ENCODE measurements around the gene KPNB1.

The KPNB1 gene

DNA sequence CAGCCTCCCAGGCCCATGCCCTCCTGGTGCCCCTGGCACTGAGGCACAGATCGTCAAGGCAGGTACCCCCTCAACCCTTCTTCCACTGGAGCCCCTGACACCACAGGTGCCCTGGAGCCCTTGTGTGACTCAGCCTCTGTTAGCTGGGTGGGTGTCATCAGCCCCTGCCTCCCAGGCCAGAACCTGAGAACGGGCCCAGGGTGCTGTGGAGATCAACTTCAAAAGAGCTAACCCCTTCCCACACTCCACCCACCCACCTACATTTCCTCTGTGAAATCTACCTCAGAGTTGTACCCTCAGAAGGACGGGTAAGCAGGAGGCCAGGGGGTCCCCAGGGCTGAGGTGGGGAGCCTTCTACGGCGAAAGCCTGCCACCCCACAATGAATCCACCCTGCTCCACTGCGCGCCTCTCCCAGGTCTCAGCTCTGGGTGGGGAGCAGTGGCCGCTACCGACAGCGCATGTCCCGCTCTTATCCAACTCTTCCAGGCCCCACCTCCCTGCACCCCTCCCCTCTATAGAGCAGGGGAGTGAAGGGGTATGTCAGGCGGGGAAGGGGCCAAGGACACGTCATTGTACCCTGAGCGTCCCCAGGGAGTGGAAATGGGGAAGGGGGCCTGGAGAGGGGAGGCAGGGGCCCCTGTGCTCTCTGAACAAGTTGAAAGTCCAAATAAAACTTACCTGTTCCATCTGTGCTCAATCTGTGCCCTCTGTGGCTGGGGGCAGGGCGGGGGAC is 61.8 kb downstream of the KPNB1 start:
- DNase-seq (ENCODE audit: low read depth) = no peak

DNA sequence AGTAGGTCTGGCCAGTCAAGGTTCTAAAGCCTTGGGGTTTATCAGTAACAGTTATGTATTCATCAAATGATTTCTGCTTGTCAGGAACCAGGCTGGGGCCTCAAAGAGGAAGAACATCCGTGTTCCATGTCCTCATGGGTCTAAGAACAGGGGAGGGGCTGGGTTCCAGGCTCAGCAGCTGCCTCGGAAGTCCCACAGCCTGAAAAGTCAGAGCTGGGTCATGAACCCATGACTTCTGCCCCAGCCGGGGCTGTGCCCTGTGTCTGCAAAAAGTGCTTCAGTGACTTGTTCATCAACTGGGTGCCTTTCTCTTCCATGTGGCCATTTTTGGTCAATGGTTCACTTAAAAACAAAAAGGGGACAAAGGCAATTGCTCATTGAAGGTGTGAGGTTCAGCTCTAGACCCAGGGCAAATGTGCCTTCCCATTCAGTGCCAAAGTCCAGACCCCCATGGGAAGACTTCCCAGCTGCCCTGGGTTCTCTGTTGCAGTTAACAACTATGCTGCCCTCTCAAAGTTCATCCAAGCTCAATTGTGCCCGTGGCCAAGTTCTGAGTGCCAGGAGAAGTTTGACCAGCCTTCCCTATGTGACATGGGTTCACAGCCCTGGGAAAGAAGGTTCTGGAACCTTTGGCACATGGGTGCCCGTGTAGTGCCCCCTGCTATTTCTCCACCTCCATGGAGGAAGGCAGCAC is 62.8 kb downstream of the KPNB1 start:
- no peak for DNase-seq (ENCODE audit: low read depth)

DNA sequence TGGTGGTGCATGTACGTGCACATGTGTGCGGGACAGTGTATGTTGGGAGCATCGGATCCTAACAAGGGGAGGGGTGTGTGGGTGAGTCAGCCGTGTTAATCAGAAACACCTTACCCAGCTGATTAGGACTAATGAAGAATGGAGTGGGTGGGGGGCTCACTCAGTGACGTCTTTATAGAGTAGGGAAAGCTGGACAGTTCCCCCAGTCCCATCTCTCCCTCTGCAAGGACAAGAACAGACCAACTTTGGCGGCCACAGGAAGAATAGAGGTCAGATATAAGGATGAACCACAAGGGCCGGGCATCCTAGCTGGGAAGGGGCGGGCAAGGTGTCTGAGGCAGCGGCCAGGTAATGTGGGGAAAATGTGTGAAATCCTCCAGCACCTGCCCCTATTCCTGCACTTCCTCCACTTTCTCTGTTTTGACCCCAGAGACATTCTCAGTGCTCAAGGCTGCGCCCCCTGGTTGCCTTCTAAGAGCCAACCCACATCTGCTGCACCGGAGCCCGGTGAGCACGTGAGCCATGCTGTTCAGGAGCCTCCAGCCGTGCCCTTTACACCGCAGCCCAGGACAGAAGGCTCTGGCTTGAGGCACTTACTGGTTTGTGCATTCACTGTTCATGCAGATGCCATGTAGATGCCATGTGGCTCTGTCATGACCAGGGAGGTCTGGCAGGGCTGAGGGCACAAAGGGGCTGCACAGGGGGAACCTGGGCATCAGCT is 64.4 kb downstream of the KPNB1 start:
- DNase-seq (ENCODE audit: low read depth) = no peak

DNA sequence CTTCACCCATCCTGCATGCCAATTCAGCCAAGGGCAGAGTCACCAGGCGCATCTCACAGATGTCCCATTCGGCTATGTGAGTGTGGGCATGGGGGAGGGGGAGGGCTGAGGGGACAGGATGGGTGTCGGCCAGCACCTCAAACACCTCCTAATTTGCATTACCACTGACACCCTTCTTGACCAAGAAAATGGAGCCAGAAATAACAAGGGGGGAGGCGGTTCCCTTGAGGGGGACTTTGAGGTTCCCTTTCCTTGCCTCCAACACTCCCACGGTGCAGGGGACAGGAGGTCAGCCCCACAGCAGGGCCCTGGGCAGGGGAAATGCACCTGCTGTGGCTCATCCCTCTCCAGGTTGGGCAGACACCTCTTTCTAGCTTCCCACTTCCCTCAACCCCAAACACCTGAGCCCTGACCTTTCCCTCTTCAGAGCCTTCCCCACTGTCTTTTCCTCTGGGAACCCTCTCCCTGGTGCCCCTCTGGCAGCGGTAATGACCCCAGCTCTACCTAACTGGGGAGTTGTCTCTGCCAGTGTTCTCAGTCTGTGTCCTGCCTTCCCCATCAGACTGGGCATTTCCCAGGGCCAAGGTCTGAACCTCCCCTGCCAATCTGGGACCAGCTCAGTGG is 65.2 kb downstream of the KPNB1 start:
- DNase-seq (ENCODE audit: low read depth) = no peak

DNA sequence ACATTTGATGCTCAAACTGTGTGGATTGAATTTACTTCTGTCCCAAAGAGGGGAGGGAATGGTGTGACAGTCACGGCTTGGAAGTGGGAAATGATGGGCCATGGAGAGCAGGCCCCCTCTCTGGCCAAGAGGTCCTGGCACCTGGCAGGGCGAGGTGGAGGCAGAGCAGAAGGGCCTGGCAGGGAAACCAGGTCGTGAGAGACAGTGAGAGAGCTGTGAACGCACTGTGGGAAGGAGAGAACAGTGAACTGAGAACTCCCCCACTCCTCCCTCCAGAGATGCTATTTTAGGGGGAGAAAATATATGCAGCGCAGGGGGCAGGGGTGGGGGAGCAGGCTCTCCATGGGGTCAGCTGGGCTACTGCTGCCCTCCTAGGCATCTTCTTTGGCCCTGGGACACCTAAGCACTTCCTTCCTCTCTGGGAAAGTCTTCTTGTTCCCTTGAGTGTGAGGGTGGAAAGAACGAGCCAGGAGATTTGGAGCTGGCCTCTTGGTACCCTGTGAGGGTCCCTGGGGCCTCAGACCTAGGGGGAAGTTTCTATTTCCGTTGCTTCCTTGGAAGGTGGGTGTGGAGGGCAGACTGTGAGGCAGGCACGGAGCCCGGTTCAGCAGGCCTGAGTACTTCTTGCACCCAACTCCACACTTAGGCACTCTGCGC is 66.1 kb downstream of the KPNB1 start:
- DNase-seq (ENCODE audit: low read depth) = no peak

DNA sequence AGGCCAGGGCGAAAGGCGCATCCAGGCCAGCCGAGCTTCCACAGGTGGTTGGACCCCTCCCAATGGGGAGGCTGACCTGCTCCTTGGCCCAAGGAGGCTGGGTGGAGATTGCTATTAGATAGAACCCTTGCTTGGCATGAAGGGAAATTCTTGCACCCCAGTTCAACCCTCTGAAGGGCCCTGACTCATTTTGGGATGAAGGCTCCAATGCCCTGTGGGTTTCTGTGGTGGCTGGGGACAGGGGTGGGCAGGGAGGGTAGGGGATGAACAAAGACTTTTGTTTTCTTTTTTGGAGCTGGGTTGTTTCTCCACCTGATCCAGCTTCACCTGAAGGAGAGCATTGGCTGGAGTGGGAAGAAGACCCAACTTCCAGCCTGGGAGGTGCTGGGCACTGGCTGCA is 66.7 kb downstream of the KPNB1 start:
- no peak for DNase-seq (ENCODE audit: low read depth)

DNA sequence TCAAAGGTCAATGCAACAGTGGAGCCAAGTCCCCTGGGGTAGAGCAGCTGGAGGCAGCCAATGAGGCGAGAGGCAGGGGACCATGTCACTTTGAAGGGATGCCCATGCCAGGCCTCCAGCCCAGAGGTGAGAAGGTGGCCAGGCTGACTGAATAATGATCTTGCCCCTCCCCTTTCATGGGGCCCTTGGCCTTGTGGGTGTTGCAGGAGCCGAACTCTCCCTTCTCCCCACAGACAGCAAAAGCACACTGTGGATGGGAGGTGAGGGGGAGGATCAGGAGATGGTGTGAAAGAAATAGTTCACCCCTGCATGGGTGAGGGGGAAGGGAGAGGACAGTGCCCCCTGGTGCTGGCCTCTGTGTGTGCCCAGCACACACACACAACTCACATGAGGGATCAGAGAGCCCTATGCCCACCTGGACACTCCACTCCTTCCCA is 67.6 kb downstream of the KPNB1 start:
- DNase-seq (ENCODE audit: low read depth) = no peak

DNA sequence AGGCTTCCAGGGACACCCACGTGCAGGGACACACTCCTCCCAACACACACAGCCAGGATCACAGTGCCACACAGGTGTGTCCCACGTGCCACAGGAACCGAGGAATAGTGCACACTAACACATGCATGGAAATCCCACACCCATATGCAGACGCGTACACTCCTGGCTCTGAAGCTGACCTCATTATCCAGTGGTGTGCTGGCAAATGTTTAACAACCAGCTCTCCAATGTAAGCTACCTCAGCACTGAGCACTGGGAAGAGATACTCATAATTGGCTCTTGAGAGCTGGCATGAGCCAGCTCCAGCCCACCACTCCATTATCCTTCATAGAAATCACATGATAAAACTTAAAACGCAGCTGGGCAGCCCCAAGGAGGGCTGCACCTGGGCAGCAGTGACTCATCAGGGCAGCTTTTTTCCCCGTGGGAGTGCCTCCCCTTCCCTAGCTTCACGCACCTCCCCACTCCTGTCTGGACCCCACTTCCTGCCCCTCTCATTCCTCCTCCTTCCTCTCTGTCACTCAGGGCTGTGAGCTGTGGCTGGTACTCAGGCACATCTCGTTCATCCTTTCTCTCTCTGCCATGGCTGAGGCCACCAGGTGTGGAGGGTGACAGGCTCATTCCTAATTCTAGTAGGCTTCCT is 68.4 kb downstream of the KPNB1 start:
- DNase-seq (ENCODE audit: low read depth) = no peak

DNA sequence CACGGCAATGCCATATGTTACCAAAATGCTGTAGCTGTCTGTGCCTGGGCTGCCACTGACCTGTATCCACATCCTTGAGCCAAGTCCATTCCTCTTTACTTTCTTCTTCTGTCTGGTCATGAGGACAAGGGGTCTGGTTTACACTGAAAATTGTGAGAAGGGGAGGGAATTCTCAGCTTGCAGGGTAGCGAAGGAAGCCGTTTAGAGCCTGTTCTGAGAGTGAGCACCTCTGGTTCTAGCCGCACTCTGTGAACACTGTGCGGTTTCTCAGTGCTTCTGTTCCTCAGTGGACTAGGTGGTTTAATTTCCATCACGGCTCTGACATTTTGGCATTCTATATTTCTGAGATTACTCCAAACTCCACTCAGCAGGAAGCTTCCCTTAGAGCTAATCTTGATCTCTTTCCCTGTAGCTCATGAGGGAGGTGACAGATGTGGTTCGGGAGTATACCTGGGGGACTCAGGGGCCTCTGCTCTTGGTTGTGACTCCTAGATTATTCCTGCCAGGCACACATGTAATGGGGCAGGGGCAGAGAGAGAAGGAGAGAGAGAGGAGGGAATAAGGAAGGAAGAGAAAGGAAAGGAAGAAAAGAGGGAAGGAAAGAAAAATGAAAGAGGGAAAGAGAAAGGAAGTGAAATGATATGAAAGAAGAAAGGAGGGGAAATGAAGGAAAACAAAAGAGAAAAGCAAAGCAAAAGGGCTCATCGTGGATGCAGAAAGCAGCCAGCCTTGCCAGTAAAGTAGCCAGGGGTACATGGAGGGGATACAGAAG is 69.1 kb downstream of the KPNB1 start:
- no peak for DNase-seq (ENCODE audit: low read depth)

DNA sequence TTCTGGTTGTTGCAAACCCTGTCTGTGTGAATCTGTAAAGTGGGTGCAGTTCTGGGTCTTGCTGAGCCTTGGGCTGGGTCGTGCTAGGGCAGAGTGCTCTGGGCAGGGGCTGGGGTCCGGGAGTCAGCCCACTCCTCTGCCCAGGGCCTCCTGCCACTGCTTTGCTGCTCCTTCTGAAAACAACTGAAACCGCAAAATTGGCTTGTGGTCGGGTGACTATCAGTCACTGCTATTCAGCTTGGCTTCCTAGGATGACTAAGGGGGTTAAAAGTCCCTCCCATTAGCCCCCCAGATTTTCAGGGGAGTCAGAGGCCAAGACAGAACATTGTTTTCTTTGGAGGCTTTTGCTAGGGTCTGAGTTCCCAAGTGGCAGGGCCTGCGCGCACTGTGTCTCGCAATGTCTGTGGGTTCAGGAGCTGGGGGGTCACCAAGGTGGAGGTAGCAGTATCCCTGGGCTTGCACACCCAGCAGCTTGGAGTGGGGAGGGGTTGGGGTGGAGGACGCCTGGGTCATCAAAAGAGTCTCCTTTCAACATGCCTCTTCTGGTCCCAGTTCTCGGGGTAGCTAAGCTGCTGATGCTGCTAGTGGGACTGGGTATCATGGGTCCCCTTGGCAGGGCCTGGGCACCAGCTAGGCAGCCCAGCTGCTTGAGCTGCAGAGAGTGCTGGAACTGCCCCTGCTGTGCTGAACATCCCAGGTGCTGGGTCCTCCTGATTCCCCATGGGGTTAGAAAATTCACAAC is 69.9 kb downstream of the KPNB1 start:
- no peak for DNase-seq (ENCODE audit: low read depth)

DNA sequence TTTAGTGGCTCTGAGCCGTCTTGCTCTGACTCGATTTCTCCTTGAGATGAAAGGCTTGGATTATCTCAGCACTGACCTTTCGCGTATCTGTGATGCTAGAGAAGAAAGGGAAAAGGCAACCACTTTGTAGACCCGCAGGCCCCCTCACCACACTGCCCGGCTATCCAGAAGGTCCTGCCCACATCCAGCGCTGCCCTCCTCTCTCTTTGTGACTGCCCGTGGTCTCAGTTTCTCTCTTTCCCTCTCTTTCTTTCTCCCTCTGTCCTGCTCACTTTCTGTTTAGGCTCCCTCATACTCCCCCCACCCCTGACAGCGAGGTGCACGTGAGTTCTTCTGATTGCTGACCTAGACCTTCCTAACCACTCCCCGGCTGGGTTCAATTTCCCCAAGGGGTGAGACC is 70.5 kb downstream of the KPNB1 start:
- DNase-seq (ENCODE audit: low read depth) = no peak

DNA sequence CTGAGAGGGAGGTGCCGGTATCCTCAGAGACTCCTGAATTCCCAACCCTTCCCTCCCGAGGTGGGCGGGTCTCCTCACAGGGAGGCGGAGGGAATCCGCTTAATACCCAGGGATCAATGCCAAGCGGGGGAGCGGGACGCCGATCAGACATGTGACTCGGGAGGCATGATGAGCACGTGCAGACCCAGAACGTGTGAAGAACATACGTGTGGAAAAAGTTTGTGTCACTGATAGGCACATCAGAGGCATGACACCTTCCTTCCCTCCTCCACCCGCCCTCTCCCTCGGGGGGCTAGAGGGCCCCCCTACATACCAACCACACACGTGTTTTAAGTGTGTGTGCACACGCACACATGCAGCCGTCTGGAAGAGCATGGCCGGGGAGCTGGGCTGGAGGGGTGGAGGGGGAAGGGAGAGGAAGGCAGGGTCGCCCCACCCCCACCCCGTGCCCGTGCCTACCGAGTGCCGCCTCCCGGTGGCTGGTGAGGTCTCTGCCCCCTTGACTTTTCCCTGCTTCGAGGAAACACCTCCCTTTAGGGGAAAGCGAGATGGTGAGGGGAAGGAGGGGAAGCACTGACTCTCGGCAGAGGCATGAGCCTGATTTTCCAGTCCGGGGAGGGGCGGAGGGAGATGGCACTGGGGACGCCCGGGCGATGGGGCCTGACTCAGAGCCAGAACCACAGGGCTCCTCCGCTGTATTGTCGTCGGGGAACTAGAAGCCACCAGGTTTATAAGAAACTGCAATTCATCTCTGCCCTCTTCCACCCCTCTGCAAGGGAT is 71.2 kb downstream of the KPNB1 start:
- DNase-seq (ENCODE audit: low read depth) = peak; percentile 77

DNA sequence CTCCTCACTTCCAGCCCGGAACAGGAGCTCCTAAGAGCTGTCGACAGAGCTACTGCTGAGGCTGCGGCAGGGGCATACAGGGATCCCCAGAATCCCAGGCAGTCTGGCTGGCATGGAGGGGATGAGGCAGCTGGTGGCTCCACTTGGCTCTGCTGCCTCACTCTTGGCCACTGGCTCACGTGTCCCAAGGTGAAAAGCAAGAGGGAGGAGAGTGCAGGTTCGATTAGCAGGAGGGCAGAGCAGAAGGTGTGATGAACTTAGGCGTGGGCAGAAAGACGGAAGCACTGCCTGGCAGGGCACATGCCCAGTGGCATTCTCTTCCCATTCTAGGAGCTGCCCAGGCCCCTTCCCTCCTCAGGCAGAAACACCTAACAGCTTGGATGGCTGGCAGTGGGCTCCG is 72.0 kb downstream of the KPNB1 start:
- no peak for DNase-seq (ENCODE audit: low read depth)

DNA sequence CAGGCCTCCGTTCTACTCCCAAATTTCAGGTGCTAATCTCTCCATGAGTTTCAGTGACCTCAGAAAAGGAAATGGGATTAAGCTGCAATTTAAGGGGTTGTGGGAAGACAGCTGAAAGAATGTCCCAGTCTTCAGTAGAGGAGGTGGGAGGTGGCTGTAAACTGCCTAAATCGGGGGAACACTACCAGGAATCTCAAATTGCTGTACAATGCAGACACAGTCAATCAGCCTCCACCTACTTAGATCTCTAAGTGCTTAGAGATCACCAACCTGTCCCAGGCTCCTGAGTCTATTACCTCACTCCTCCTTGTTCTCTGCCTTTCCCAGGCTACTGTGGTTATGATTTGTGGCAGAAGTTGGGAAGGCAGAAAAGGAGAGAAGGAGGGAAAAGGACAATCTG is 75.0 kb downstream of the KPNB1 start:
- no peak for DNase-seq (ENCODE audit: low read depth)

DNA sequence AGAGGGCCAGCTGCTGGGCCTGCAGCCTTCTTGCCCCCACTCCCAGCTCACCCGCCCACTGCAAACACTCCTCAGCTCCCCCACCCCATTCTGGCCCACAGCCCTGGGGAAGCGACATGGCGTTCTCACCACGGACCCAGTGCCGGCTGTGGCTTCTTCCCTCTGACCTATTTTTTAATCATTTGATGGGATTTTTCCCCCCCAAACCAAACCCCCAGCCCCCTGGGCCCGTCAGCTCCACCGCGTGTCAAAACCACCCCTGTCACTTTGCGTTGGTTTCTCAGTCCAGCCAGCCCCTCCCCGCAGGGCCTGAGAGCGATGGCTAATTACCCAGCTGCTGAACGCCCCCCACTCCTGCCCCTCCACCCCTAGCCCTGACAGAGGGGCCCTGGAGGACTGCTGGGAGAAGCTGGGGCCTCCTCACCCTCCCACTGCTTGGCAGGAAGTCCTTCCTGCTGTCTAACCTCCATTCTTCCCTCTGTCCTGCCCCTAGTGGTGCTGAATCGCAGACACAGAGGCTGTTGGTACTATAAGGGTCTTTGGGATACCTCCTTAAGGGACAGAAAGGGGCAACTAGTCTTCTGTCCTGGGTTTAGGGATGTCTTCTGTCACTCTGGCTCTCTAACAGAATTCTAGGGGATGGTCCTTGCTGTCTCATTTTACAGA is 75.9 kb downstream of the KPNB1 start:
- no peak for DNase-seq (ENCODE audit: low read depth)

DNA sequence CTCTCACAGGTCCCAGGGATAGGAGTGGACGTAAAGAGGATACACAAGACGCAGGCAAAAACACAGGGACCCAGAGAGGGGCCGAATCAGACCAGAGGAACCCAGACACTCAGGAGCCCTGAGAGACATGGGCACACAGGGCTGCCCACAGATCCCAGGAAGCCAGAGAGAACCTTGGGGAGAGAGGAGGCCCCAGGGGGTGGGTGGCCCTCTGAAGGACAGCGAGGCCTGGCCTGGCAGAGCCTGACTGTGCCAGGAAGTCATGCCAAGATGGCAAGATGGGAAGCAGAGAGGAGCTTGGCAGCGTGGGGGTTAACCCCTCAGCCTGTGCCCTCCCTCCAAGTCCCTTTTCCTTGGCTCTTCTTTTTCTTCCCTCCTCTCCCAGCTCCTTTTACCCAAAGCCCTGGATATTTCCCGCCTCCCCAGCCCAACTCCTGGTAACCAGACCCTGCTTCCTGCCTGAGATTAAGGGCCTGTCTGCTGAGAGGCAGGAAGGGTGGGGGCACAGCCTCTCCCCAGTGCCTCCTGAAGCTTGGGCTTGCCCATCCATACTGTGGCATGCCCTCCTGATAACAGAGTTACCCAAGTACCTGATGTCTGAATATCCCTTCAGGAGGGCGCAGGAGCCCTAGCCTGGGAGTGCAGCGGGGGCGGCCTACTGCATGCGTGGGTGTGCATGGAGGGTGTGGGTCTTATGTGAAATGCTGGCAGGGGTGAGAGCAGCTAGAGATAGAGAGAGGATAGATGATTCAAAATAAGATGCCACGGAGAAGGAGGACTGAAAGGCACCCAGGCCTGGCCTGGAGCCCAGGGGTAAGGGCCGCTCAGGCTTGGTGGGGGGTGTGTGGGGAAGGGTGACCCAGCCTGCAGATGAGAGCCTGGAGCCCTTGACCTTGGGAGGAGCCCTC is 77.3 kb downstream of the KPNB1 start:
- no peak for DNase-seq (ENCODE audit: low read depth)

DNA sequence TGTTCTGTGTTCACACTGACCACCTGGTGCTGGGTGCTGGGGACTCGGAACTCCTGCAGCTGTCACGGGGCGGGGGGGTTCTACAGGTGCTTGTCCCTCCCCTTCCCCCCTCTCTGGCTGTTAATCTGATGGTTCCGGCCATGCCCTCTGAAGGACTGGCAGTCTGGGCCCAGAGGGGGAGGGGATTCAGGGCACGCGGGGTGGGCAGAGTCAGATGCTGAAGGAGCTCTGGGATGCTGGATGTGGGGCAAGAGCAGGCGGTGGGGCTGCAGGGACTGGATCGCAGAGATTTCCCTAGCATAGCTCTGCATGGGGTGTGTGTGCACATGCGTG is 78.0 kb downstream of the KPNB1 start:
- no peak for DNase-seq (ENCODE audit: low read depth)
